DMS114 treated with DMSO at 0.1 percent for 48 hours (cell line): ENCODE data around the gene NHEJ1.

Experiments used
- DNase-seq: peaks from one replicate; lab custom pipeline; 2025; ENCODE audit not compliant: unreplicated experiment; lab: John Stamatoyannopoulos, UW

The NHEJ1 gene

DNA sequence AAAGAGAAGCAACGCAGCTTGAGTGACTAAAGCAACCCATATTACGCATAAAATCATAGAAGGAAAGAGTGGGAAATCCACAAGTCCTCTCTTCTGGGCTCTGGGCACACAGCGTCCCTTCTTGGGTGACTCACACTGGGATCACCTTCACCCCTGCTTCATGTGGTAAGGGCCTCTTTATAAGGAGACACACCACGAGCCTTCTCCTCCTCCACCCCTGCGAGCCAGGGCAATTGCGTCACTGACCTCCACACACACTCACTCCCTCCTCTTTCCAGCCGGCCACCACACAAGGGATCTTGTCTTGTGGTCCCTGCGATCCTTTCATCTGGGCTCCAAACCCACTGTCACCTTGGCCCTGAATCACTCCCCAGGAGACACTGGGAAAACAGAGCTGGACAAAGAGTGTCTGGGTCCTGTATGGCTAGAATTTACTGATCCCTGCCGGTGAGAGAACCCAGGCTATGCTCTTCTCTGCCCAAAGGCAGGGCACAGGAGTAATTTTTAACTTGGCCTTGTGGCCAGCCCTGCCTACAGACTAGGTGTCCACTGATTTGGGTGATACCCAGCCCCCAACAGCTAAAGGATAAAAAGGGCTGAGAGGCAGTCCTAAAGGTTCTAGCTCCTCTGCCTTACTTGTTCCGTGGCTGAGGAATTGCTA is 35.3 kb downstream of the NHEJ1 start:
- DNase-seq = no peak

DNA sequence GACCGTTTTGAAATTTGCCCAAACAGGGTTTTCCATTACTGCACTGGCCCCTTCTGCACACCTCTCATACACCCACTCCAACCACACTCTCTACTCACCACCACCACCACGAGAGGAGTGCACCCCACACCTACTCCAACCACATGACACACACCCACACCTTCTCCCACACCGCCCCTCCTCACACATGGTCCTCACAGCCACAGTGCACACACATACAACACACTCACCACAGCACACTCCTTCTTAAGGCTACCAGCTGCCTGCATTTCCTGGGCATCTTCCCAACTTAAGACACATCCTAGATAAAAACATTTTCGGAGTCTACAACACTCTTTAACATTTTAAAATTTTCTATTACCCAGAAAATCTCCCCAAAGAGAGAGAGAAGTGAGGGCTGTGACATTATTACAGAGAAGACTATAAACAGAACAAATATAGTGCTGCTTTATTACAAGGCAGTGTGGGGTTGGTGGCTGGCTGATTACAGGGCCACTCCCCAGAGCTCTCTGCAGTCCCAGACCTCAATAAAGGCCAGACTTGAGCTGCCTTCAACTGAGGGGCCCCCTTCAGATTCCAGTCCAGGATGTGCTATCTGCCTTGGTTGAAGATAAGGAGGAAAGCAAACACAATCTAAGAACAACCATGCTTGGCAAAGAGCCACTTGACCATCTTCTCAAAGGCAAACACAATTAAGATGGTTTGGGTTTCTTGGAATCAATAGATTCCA is 36.1 kb downstream of the NHEJ1 start:
- no peak for DNase-seq

DNA sequence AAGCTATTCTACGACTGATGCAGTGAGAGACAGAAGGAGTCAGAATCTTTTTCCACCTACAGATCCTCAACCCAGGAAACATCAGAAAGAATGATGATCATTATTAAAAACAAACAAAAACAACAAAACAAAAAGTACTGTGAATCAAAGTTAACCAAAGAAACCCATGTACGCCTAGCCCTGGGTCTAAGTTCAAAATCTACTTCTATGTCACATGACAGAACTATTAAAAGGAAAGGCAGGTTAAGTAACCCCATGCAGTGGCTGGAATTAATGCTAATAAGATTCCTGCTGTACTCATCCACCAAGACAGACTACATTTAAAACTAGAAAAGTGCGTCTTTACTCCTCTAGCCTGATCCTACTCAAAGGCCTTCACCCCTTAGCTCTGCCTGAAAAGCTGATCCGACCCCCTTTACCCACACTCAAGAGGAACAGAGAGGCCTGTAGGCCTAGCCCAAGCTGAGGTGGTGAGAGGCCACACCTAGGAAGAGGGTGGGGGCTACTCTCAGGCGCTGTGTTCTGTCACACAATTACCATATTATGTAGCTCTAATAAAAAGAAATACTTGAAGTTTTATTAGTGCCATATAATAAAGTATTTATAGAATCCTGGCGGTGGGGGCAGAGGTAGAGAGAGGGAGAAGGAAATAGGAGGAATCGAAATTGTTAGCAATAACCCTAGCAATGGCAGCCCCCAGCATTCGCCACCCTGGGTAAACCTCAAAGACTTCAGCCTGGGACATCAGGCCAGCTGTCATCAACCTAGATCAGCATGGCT is 37.1 kb downstream of the NHEJ1 start:
- no peak for DNase-seq

DNA sequence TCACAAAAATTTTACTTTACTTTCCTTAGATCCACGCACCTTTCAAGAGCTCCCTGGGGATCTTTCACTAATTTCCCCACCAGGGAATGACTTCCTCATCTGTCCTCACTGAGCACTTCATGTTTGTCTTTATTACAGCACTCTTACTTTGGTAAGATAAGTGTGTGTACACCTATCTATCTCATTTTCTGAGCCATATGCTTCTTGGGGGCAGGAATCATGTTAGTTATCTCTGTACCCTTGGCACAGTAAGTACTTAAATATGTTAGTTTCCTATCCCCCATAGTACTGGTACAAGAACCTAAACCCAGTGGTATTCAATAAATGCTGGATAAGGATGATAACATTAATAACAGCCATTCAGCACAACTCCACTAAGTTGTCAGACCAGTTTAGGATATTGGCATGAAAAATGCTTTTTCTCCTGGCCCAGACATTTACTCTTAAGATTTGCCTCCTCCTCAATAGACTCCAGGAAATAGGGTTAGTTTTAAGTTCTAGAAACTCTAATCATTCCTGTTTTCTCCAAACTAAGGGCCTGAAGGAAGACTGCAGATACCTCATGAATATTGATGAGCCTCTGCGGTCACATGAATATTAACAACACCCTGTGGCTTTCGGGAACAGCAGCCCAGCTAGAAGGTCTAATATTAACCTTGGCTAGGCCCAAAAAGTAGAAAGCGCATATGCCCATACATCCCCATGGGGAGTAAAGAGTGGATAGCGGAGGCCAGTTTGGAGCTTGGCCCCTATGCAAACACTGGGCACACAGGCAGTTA is 38.2 kb downstream of the NHEJ1 start:
- no peak for DNase-seq

DNA sequence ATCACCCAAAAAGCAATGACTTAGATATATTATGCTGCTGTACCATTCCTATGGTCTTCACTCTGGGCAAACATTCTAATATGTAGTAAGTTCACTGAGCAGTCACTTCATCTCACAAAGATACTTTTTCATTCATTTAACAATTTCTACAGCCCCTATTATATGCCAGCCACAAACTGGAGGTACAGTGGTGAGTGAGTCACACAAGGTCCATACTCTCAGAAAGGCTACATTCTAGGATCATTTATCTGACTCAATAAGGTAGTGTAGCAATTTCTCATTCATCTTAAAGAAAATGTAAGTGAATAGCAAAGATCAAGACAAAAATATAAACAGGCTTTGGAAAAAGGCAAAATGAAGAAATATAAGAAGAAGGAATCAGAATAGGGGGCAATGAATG is 40.5 kb downstream of the NHEJ1 start:
- DNase-seq = no peak

DNA sequence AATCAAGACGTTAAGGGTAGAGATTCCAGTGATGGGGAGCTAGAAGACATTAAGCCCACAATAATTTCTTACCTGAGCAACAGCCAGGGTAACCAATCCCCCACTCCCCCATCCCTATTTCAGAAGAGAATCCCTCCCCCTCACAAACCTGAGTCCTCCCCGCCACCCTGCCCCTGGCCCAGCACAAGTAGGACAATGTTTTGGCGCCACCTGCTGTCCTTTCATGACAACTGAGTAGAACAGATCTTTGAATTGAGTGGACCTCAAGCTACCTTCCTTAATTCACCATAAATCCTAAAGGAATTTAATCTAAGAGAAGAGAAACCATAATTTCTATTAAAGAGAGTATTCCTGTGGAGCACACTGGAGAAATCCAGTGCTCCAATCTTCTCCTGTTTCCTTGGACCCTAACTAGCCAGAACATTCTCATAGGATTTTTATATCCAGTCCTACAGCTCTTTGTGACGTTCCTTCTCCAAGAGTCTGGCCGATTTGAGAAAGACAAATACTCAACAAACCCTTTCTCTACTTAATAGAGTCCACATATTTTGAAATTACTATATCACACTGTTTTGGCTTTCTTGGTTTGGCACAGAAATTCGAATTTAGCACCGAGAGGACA is 41.1 kb downstream of the NHEJ1 start:
- peak; percentile 47 for DNase-seq

DNA sequence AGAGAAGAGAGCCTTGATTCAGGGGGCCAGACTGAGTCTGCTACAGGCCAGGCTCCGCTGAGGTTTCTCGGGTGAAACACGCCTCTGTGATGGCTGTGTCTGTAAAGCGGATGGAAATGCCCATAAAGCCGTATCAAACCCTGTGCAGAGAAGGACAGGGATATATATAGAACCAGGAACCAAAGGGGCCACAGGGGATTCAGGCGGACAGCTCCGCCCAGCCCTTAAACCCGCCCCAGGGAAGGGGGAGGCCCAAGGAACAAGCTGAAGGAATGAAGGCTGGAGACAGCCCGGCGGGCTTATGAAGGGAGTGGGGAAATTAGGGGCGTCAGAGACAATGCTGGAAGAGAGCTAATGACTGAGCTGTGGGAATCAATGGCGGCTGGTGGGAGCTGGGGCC is 42.1 kb downstream of the NHEJ1 start:
- no peak for DNase-seq

DNA sequence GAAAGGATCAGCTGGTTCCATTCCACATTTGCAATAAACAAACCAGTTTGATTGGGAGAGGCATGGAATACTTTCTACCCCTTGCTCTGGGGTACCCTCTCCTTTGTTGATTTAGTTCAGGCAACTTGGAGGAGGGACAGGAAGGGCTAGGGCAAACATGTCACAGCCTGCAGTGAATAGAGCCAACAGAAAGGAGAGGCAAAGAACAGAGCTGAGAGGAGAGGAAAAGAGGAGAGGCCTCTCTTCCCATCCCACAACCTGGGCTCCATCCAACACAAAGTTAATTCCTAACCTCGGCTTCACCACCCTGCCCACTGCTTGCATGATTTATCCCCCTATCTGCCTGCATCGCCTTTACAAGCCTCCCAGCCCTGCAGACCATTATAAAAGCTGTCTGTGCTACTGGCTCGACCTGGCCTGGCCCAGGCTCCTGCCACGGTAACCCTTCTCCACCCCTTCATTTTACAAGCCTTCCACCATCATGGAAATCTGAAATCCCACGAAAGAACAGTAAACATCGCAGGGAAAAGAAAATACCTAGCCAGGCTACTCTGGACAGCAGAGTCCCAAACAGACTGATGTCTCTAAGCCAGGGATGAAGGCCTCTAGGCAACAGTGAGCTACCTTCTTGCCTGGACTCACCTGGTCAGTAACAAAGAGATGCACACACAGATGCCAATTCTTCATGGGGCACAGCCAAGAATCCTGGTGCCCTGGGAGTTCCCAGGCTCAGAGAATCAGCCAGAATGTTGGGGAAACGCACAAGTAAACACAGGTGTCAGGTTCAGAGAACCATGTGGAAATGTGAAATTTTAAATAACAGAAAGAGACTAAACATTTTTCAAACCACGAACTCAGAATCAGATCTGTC is 43.6 kb downstream of the NHEJ1 start:
- no peak for DNase-seq

DNA sequence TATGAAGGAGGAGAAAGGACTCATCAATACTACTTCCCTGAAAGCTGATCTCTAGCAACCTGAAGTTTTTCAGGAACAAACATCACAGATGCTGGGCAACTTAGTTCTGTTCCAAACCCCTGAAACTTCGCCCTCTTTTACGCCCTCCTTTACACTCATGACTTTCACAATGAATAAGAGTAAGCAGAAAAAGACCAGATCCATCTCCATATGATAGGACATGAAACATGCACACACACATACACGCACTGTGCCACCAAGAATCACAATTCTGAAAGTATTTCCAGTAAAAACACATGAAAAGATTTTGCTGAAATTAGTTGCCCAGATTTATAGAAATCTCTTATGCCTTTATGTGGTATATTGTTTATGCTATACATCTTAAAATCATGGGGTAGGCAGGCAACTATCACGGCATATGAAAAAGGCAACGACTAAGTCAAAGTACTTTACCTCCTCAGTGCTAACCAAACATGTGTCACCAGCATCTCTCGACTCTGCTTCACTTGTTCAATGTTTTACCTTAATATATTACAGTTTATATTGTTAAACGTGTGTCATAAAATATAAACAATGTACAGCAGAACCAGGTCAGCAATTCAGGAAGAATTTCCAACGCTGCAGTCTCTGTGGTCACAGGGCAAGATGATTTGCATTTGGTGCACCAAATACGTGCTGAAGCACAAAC is 47.8 kb downstream of the NHEJ1 start:
- no peak for DNase-seq

DNA sequence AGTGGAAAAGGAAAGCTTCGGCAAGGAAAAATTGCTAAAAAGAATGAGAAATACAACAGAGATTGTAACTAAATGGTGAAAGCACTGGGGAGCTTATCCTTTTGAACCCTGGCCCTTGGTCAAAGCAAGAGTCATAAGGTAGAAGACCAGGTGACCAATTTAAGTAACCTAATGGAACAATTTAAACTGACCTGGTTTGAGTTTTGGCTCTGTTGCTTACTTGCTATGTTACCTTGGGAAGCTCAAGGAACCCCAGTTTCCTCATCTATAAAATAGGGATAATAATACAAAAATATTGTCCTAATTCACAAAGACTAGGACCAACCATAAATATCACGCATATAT is 48.6 kb downstream of the NHEJ1 start:
- DNase-seq = no peak

DNA sequence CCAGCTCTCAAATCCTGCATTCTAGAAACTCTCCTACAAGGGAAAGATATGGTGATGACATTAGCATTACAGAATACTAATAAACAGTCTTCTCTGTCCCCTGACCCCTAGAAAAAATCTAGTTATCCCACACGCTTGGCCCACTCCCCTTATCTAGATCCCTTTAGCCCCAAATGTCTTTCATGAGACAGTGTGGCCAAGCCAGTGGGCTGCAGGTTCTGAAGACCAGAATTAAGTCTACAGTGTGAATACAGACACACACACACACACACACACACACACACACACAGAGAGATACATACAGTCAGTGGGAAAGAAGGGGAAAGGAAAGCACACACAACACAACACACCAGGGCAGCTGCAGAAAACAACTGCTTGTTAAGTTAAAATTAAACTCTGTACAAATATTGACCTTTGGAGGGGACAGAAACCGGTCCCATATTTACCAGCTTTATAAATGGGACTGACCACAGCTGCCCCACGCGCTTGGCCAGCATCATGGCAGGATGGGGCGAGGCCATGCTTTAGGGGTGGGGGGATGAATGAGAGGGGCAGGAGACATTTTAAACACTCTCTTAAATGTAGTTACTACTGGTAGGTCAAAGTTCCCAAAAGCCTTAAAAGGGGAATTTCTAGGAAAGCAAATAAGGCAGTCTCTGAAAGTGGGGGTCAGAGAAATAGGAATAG is 49.1 kb downstream of the NHEJ1 start:
- DNase-seq = no peak

DNA sequence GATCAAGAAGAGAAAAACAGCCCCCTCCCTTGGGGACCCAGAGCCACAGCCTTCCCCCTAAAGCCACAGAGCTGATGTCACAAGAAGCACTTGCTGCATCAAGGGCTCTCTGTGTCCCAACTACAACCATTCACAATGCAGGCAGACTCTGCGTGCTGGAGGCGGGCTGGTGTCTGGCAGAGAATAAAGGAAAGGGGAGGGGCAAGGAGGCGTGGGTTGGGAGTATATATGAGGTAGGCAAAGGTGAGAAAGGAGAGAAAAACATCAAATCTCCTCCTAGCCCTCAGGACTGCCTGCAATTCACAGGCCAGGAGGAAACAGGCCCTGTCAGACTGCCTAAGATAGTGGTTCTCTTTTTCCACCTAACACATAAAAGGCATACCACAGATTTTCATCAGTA is 51.1 kb downstream of the NHEJ1 start:
- DNase-seq = no peak

DNA sequence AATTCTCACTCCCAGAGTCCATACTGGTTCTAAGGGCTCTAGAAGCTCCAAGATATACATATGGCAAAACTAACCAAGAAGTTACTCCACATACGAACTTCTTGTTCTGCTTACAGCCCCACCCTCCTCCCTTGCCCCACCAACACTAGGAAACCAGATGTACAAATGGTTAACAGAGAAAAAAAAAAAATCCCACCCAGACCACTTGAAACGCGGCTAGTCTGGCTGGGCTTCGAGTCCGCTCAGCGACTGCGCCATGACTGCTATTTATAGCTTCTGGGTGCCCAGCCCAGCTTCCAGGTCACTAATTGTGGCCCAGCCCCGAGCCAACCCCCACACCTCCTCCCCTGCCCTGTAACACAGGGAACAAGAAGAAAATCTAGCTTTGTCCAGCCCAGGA is 52.9 kb downstream of the NHEJ1 start:
- no peak for DNase-seq

DNA sequence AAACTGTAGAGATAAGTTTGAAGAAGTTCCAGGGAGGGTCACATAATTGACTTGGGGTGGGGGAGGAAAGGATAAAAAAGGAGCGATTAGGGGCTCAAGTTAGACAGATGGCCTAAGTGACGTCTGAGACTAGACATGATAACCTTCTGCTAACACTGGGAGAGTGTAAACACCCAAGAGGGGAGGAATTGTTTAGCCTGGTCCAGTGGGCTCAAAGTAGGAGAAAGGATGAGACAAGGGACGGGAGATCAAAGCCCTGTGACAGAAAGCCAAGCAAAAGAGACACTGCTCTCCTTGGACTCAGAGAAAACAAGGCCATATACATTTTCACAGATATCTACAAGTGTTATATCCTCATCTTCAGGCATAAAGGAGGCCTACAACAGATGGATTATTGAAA is 54.4 kb downstream of the NHEJ1 start:
- DNase-seq = no peak

DNA sequence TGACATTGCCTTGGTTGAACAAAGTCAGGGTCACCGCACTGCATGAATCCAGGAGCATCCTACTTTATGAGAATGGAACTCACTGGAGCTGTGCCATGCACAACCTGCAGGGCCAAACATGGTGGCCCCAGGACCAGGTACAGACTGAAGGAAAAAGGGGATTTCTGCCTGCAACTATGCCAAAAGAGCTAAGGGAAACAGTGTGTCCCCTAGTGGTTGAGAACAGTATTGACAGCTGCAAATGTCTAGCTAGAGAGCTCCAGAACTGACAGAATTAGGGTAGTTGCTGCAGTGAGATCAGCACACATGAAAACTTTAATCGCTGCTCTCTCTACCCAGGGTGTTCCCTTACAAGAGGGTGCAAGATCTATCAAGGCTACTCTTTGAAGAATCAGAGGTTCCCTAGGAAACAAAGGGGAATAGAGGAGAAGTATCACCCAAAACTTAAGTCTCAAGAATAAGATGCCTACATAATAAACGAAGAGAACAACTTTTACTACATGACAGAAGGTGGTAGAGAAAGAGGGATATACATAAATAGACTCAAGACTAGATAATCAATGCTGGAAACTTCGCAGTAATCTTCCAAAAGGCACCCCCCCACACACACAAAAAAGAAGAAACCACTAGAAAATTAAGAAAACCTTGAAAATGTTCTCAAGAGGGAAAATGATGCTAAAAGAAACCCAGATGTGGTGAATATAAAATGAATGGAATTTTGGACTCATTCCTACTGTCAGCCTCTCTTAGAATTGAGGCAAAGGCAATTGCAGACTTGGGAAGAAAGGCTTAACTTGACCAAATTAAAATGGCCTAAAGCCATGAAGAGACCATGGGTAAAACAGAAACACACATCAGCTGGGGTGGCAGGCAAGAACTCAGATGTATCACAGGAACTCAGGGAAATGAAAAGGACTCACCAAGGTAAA is 56.2 kb downstream of the NHEJ1 start:
- DNase-seq = peak; percentile 26

DNA sequence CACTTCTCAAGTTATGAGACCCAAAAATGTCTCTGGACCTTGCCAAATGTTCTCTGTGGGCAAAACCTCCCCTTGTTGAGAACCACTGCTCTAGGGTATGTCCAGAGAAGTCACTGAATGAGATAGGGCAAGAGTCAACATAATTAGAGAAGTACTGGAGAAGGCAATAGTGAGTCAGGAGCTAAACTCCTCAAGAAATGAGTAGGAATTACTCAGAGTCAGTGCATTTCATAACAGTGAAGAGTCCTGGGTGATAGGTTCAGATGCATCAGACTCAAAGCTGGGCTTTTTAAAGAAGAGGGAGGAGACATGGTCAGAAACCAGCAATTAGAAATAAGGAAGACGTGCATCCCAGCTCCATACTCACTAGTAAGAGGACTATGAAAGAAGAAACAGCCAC is 61.3 kb downstream of the NHEJ1 start:
- DNase-seq = no peak

DNA sequence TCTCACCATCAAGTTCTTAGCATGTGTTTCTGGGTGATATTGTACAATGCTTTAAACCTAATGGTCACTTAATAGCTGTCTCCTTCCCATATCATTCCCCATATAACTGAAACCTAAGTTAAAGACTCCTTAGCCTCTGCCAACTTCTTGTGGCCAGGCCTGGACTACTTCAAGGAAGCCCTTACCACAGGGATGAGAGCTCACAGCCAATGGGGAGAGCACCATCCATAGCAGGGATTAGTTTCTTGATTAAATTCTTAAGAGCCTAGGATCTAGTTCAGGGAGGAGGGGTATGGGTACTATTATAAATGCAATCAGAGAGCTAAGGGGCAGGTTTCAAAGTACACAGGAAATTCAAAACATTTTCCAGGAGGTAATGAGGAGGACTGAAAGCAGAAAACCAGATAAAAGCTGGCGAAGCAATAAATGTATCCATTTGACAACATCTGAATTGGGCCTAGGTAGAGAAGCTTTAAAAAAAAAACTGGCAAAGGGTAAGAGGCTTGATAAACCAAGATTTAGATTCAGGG is 65.1 kb downstream of the NHEJ1 start:
- DNase-seq = no peak

DNA sequence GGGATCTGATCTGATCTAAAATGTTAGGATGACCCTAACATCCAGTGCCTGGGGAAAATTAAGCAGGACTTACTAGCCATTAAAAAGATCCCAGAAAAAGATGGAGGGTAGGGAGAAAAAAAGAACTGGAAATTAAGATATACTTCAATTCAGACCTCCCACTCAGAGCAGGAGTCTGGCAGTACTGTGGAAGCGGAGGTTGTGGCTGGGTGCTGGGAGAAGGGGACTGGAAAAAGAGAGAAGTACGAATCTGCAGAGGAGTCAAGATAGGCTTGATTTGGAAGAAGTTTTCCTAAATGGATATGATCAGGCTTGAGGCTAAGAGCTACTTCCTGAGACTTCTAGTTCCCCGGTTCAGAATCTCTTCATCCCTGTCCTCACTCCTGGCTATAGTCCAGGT is 66.4 kb downstream of the NHEJ1 start:
- no peak for DNase-seq
